Activated T-helper 1 cell treated with anti-CD3 and anti-CD28 coated beads, Interleukin-12 subunit alpha, Interleukin-12 subunit beta, Interleukin-2, Interleukin-4 antibody, amounts not matched to agents 30 ng/mL and 10 ng/mL and 1 ng/mL, durations not matched to agents 14 hours and 24 hours and 36 hours (primary cell): ENCODE results near the gene LTBP4. TPM values are rescaled to one million over a fixed set of nuclear protein-coding genes. Genes with fewer than 3 reads are reported as not detected.
"Not testable (repeated sequence)": the region's sequence is repeated elsewhere in the genome, so short reads cannot be mapped to it uniquely, and the experiment has no call there.

Source experiments
- DNase-seq: peaks from one replicate; pipeline ENCODE4 v3.0.0; 2021; ENCODE audit warnings: low spot score
- H3K27ac Mint-ChIP-seq: one replicate; pipeline ENCODE4 v1.8.0; 2021; ENCODE audit warnings: mild to moderate bottlenecking, mixed read lengths
- H3K27me3 Mint-ChIP-seq: one replicate; pipeline ENCODE4 v1.8.0; 2022; ENCODE audit warnings: mild to moderate bottlenecking, moderate library complexity, mixed read lengths; ENCODE audit not compliant: insufficient read depth
- H3K36me3 Mint-ChIP-seq: one replicate; pipeline ENCODE4 v1.8.0; 2021; ENCODE audit warnings: low read depth, mixed read lengths
- H3K4me1 Mint-ChIP-seq: one replicate; pipeline ENCODE4 v1.8.0; 2021; ENCODE audit warnings: low read depth, mixed read lengths
- H3K4me3 Mint-ChIP-seq: one replicate; pipeline ENCODE4 v1.8.0; 2021; ENCODE audit warnings: mild to moderate bottlenecking, moderate library complexity, mixed read lengths
- H3K9me3 Mint-ChIP-seq: one replicate; pipeline ENCODE4 v1.8.0; 2021; ENCODE audit warnings: mixed read lengths
- intact Hi-C: fragments of 100-400 bp; cut with micrococcal nuclease; formaldehyde crosslinking; loops from one replicate; pipeline ENCODE4 v1.15.1; 2024
- total RNA-seq: library from RNA; stranded (reverse); gene quantifications from 2 replicates; pipeline ENCODE4 v1.2.3, GENCODE V29; 2022

Gene LTBP4
- total RNA-seq, 1 donor from 2014 or later, result 116 TPM

DNA sequence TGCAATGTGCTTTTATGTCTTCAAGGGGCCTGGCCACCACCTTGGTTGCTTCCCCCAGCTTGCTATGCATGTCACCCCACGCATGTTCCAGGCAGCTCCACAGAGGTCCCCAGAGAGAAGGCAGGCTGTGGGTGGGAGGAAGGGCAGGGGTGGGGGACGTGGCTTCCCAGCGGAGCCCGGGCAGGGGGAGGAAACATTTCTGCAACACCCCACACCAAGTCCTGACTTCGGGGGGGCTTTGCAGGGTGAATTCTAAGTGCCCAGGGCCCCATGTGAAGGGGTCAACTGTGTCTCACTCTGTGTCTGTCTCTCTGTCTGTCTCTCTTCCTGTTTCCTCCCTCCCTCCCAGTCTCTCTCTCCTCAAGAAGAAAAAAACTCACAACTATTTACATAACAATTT, 39.6 kb downstream of the LTBP4 start:
- intact Hi-C loops, result no loop called here
- H3K27me3 Mint-ChIP-seq, result peaks cover under 1% of the 10 kb centered on the region

DNA sequence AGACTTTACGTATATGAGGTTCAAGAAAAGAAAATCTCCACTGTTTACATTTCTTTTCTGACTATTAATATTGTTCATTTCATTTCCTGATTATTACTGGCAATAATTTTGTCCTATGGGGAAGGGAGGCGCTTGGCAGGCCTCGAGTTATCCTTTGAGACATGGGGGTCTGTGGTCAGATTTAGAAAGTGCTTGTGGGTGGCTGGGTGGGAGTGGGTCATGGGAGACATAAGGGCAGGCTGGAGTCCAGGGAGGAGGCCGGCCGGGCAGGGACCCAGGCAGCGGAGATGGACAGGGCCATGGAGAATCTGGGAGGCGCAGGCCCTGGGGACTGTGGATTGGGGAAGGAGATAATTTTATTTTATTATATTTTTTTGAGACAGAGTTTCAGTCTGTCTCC, 40.1 kb downstream of the LTBP4 start:
- H3K27me3 Mint-ChIP-seq, result no peaks in the 10 kb centered on the region
- peaks cover 7% of the 10 kb centered on the region for H3K4me1 Mint-ChIP-seq
- no peak overlapping the region for H3K27ac Mint-ChIP-seq
- intact Hi-C loops, result no loop called here
- H3K36me3 Mint-ChIP-seq, result no peaks in the 10 kb centered on the region
- DNase-seq, result no peak
- no peak overlapping the region for H3K4me3 Mint-ChIP-seq
- H3K9me3 Mint-ChIP-seq, result no peaks in the 10 kb centered on the region

More for the DNA sequence above, 39.6 kb downstream of the LTBP4 start:
- Mint-ChIP-seq H3K27ac (no peak overlapping the region), H3K4me1 (peaks cover 2% of the 10 kb centered on the region), H3K36me3 (no peaks in the 10 kb centered on the region), H3K9me3 (no peaks in the 10 kb centered on the region), H3K4me3 (no peak overlapping the region)
- no peak for DNase-seq

DNA sequence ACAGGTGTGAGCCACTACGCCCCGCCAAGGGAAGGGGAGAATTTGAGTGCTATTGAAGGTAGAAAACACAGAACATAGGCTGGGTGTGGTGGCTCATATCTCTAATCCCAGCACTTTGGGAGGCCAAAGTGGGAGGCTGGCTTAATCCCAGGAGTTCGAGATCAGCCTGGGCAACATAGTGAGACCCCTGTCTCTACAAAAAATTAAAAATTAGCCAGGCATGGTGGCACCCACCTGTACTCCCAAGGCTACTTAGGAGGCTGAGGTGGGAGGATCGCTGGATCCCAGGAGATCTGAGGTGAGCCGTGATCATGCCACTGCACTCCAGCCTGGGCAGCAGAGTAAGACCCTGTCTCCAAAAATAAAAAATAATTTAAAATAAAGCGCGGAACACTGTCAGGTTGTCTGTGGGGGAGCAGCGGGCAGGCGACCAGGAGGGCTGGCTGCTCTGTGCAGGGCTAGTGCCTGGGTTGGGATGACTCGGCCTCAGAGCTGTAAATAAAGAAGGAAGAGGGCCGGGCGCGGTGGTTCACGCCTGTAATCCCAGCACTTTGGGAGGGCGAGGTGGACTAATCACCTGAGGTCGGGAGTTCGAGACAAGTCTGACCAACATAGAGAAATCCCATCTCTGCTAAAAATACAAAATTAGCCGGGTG, 41.0 kb downstream of the LTBP4 start:
- no peak overlapping the region for H3K27ac Mint-ChIP-seq

DNA sequence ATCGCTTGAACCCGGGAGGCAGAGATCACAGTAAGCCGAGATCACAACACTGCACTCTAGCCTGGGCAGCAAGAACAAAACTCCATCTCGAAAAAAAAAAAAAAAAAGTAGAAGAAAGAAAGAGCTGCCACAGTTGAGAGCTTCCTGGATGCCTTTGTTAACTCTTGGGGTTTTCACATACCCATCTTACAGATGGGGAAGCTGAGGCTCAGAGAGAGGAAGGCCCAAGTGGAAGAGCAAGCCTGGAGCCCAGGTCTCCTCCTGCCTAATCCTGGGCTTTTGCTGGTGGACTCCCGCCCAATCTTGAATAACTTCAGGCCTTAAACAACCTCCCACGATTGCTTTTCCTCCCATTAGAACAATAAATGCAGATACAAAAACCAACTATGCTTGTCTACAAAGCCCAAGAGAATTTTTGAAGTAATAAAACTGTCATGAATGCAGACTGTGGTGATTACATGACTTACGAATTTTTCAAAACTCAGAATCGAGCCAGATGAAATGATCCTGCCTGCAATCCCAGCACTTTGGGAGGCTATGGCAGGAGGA, 41.7 kb downstream of the LTBP4 start:
- intact Hi-C loops, result no loop called here
- Mint-ChIP-seq H3K4me1 (peaks cover 7% of the 10 kb centered on the region), H3K27me3 (no peaks in the 10 kb centered on the region), H3K27ac (no peak overlapping the region), H3K9me3 (no peaks in the 10 kb centered on the region), H3K36me3 (no peaks in the 10 kb centered on the region), H3K4me3 (no peak overlapping the region)
- no peak for DNase-seq

More for the DNA sequence above, 41.0 kb downstream of the LTBP4 start:
- Mint-ChIP-seq H3K4me1 (peaks cover 7% of the 10 kb centered on the region), H3K4me3 (no peak overlapping the region), H3K36me3 (no peaks in the 10 kb centered on the region), H3K9me3 (no peaks in the 10 kb centered on the region), H3K27me3 (no peaks in the 10 kb centered on the region)
- intact Hi-C loops, result no loop called here
- DNase-seq, result no peak

DNA sequence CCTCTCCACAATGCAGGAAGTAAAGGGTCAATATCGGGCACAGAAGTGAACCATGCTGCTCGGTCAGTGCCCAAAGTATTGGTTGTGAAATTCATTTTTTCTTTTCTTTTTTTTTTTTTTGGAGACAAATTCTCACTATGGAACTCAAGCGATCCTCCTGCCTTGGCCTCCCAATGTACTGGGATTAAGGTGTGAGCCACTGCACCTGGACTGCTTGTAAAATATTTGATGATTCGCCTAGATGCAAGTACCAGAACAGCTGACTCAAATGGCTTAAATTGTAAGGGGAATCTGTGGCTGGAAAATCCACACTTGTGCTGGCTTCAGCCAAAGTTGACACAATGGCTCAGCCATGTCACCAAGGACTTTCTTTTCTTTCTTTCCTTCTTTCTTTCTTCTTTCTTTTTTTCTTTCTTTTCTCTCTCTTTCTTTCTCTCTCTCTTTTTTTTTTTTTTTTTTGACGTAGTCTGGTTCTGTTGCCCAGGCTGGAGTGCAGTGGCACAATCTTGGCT, 45.6 kb downstream of the LTBP4 start:
- no peak overlapping the region for H3K4me3 Mint-ChIP-seq
- no peak overlapping the region for H3K27ac Mint-ChIP-seq
- no peaks in the 10 kb centered on the region for H3K9me3 Mint-ChIP-seq
- no peaks in the 10 kb centered on the region for H3K36me3 Mint-ChIP-seq
- H3K4me1 Mint-ChIP-seq, result peaks cover 7% of the 10 kb centered on the region
- no peaks in the 10 kb centered on the region for H3K27me3 Mint-ChIP-seq
- no peak for DNase-seq
- intact Hi-C loops, result no loop called here

DNA sequence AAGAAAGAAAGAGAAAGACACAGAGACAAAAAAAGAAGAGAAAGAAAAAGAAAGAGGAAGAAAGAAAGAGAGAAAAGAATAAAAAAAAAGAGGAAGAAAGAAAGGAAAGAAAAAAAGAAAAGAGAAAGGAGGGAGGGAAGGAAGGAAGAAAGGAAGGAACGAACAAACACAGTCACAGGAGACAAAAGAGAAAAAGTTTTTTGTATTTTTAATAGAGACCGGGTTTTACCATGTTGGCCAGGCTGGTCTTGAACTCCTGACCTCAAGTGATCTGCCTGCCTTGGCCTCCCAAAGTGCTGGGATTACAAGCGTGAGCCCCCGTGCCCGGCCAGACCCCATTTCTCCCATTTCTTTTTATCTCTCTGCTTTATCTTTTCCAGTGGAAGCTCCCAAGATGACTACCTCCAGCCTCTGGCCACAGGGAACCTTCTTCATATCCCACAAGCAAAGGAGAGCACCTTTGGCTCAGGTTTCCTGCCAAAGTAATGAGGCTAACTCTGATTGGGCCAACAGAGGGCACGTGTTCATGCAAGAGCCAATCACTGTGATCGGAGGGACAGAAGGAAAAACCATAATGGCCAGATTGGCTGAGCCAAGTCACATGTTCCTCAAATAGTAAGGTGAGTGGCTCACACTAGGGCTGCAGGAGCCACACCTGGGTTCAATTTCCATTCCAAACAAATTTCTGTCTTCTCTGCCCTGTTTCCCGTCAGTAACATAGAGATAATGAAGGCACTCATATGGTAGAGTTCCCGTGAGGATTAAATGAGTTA, 48.9 kb downstream of the LTBP4 start:
- intact Hi-C loops, H3K4me1 Mint-ChIP-seq, H3K4me3 Mint-ChIP-seq, H3K36me3 Mint-ChIP-seq, H3K27me3 Mint-ChIP-seq, H3K9me3 Mint-ChIP-seq, DNase-seq, H3K27ac Mint-ChIP-seq: not testable (repeated sequence)

DNA sequence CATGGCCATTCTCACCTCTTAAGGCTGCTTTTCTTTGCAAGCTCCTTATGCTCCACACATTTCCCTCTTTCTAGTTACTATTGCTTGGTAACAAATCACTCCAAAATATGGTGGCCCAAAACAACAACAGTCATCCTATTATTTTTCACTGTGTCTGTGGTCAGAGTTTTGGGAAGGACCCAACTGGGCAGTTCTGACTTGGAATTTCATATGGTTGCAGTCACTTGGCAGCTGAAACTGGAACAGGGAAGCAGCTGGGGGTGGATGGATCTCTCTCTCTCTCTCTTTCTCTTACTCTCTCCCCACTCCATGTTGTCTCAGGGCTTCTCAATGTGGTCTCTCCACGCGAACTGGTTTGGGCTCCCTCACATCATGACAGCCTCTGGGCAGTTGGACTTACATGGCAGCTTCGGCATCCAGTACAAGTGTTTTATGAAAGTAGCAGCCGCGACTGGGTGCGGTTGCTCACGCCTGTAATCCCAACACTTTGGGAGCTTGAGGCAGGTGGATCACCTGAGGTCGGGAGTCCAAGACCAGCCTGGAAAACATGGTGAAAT, 49.7 kb downstream of the LTBP4 start:
- no peaks in the 10 kb centered on the region for H3K9me3 Mint-ChIP-seq

DNA sequence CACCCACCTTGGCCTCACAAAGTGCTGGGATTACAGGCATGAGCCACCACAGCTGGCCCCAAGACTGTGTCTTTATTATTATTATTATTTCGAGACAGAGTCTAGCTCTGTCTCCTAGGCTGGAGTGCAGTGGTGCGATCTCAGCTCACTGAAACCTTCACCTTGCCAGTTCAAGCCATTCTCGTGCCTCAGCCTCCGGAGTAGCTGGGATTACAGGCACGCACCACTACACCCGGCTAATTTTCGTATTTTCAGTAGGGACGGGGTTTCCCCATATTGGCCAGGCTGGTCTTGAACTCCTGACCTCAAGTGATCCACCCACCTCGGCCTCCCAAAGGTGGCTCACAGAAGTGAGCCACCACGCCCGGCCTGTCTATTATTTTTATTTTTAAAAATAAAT, 51.1 kb downstream of the LTBP4 start:
- H3K4me1 Mint-ChIP-seq, H3K4me3 Mint-ChIP-seq, H3K9me3 Mint-ChIP-seq, H3K27ac Mint-ChIP-seq, DNase-seq, intact Hi-C loops, H3K36me3 Mint-ChIP-seq, H3K27me3 Mint-ChIP-seq: not testable (repeated sequence)

More for the DNA sequence above, 49.7 kb downstream of the LTBP4 start:
- Mint-ChIP-seq H3K4me3 (no peak overlapping the region), H3K36me3 (no peaks in the 10 kb centered on the region), H3K4me1 (peaks cover 4% of the 10 kb centered on the region), H3K27me3 (no peaks in the 10 kb centered on the region), H3K27ac (no peak overlapping the region)
- intact Hi-C loops, result no loop called here
- DNase-seq, result no peak

DNA sequence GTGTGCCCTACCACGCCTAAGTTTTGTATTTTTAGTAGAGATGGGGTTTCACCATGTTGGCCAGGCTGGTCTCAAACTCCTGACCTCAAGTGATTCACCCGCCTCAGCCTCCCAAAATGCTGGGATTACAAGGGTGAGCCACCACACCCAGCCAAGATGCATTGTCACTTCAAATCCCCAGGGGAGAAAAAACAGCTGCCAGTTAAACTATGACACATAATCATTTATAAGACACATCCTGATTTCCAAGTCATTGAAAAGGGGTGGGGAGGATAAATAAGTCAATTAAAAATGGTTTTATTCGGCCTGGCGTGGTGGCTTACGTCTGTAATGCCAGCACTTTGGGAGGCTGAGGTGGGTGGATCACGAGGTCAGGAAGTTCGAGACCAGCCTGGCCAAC, 54.5 kb downstream of the LTBP4 start:
- H3K27me3 Mint-ChIP-seq, H3K27ac Mint-ChIP-seq, intact Hi-C loops, DNase-seq, H3K4me1 Mint-ChIP-seq, H3K4me3 Mint-ChIP-seq, H3K9me3 Mint-ChIP-seq, H3K36me3 Mint-ChIP-seq: not testable (repeated sequence)

DNA sequence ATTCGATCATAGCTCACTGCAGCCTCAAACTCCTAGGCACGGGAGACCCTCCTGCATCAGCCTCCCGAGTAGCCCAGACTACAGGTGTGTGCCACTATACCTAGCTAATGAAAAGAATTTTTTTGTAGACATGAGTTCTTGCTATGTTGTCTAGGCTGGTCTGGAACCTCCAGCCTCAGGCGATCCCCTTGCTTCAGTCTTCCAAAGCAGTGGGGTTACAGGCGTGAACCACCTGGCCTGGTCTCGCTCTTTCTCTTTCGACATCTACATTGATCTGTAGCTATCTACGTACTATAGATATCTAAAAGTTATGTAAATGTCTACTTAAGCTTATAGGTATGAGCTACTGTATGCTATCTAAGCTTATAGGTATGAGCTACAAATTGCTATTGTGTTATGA, 56.9 kb downstream of the LTBP4 start:
- intact Hi-C loops, result no loop called here
- Mint-ChIP-seq H3K36me3 (no peaks in the 10 kb centered on the region), H3K9me3 (no peaks in the 10 kb centered on the region), H3K4me1 (no peaks in the 10 kb centered on the region), H3K27ac (no peak overlapping the region), H3K27me3 (peaks cover 4% of the 10 kb centered on the region), H3K4me3 (no peak overlapping the region)
- DNase-seq, result no peak

DNA sequence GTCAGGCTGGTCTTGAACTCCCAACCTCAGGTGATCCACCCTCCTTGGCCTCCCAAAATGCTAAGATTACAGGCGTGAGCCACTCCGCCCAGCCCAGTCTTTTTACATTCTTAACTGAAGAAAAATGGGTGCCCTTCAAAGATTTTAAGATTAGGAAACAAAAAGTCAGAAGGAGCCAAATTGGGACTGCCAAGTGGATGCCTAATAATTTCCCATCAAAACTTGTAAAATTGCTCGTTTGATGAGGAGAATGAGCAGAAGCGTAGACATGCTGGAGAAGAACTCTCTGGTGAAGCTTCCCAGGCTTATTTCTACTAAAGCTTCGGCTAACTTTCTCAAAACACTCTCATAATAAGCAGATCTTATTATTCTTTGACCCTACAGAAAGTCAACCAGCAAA, 57.9 kb downstream of the LTBP4 start:
- Mint-ChIP-seq H3K4me3 (no peak overlapping the region), H3K9me3 (no peaks in the 10 kb centered on the region), H3K4me1 (peaks cover 10% of the 10 kb centered on the region), H3K27ac (no peak overlapping the region), H3K36me3 (no peaks in the 10 kb centered on the region), H3K27me3 (peaks cover 4% of the 10 kb centered on the region)
- no peak for DNase-seq
- intact Hi-C loops, result no loop called here

DNA sequence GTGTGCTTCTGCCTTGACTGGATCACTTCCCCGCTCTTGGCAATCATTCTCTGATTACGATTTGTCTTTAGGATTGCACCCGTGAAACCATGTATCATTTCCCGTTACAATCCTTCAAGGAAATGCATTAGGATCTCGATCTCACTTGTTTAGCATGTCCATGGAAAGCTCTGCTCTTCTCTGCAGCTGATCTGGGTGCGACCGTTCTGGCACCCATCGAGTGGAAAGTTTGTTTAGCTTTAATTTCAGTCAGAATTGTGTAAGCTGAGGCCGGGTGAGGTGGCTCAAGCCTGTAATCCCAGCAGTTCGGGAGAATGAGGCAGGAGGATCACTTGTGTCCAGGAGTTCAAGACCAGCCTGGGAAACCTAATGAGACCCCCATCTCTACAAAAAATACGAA, 58.4 kb downstream of the LTBP4 start:
- intact Hi-C loops, result no loop called here
- no peak for DNase-seq
- no peak overlapping the region for H3K4me3 Mint-ChIP-seq
- no peaks in the 10 kb centered on the region for H3K36me3 Mint-ChIP-seq
- peaks cover 10% of the 10 kb centered on the region for H3K4me1 Mint-ChIP-seq
- no peaks in the 10 kb centered on the region for H3K9me3 Mint-ChIP-seq
- H3K27me3 Mint-ChIP-seq, result peaks cover 4% of the 10 kb centered on the region
- no peak overlapping the region for H3K27ac Mint-ChIP-seq

DNA sequence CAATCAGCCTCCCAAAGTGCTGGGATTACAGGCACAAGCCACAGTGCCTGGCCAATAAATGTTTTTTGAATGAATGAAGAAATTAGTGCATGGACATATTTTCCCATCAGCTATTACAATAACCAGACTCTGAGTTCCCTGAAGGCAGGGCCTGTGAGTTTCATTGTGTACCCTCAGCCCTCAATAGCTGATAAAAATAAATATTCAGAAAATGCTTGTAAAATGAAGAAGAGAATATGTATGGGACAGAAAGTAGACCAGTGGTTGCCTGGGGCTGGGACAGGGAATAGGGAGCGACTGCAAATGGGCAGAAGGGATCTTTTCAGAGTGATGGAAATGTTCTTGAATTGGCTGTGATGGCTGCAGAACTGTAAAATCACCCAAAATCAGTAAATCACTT, 60.4 kb downstream of the LTBP4 start:
- Mint-ChIP-seq H3K27me3 (peaks cover 4% of the 10 kb centered on the region), H3K27ac (no peak overlapping the region), H3K36me3 (no peaks in the 10 kb centered on the region), H3K9me3 (no peaks in the 10 kb centered on the region), H3K4me1 (peaks cover 15% of the 10 kb centered on the region), H3K4me3 (peak overlapping the region; percentile 15)
- no peak for DNase-seq
- intact Hi-C loops, result loop anchor here (1.0 kb wide), 2 partner anchors 158 to 483 kb away; no protein-coding TSS in a partner anchor
